Superior temporal gyrus (tissue), 1 donor: ENCODE results near the gene NCOA1.
A peak's percentile ranks its signal among the peaks of the same experiment; 100 is the strongest.
"Not testable (repeated sequence)": the region's sequence is repeated elsewhere in the genome, so short reads cannot be mapped to it uniquely, and the experiment has no call there.

Experiments used
- DNase-seq: peaks from one replicate; pipeline ENCODE4 v3.0.0-alpha.2; 2016; ENCODE audit errors: extremely low spot score

The NCOA1 gene

GRCh38 chr2:24791452-24791851, 300.4 kb downstream of the NCOA1 start:
- DNase-seq: no peak

GRCh38 chr2:24792542-24792873, 301.5 kb downstream of the NCOA1 start:
- DNase-seq: no peak

GRCh38 chr2:24792874-24793760, 302.1 kb downstream of the NCOA1 start, which contains the start of the genes CENPO and PTRHD1:
Gene CENPO, plus strand, starts transcription at chr2:24793425. Its CDS starts 495 bp downstream, at chr2:24793920.
Gene PTRHD1, minus strand, starts transcription at chr2:24793391. Its CDS starts 14 bp downstream, at chr2:24793377.
- peak; percentile 97 for DNase-seq

- DNase-seq: no peak
These were observed 302.8 kb downstream of the NCOA1 start for GRCh38 chr2:24793761-24794435.

GRCh38 chr2:24797644-24798043, 306.6 kb downstream of the NCOA1 start:
- no peak for DNase-seq

- not testable (repeated sequence) for DNase-seq
These were observed 309.4 kb downstream of the NCOA1 start for GRCh38 chr2:24800487-24800886.

GRCh38 chr2:24805811-24806660, 315.0 kb downstream of the NCOA1 start:
- not testable (repeated sequence) for DNase-seq

GRCh38 chr2:24806661-24807036, 315.6 kb downstream of the NCOA1 start:
- no peak for DNase-seq

GRCh38 chr2:24809316-24810007, 318.4 kb downstream of the NCOA1 start:
- DNase-seq: no peak

- no peak for DNase-seq
These were observed 322.7 kb downstream of the NCOA1 start for GRCh38 chr2:24813691-24814137.

- DNase-seq: no peak
These were observed 323.5 kb downstream of the NCOA1 start for GRCh38 chr2:24814516-24814915.

GRCh38 chr2:24815171-24815570, 324.1 kb downstream of the NCOA1 start:
- DNase-seq: no peak

- no peak for DNase-seq
These were observed 325.4 kb downstream of the NCOA1 start for GRCh38 chr2:24816404-24816803.

GRCh38 chr2:24816884-24817283, 325.8 kb downstream of the NCOA1 start:
- DNase-seq: no peak

GRCh38 chr2:24818721-24819167, 327.7 kb downstream of the NCOA1 start:
- no peak for DNase-seq

GRCh38 chr2:24819442-24820174, 328.6 kb downstream of the NCOA1 start:
- DNase-seq: no peak

- no peak for DNase-seq
These were observed 329.1 kb downstream of the NCOA1 start for GRCh38 chr2:24820175-24820513.
